Gastrocnemius medialis (tissue), 4 donors: Measurements from ENCODE around the gene SHANK3. TPM values are rescaled to one million over a fixed set of nuclear protein-coding genes. Genes with fewer than 3 reads are reported as not detected.

Experiments
- ATAC-seq, 2 donors: fragments of 150-250 bp; one replicate each; pipeline ENCODE4 v1.9.1; 2016
- DNase-seq, 2 donors: peaks; one replicate each; pipeline ENCODE4 v3.0.0-alpha.2; 2019
- H3K27ac ChIP-seq, 4 donors: fragments of 200-600 bp; sonication (generic); 1 replicate in 1 of 4; 2 replicates in 3 of 4; pipeline ENCODE4 v1.5.1; 2016 to 2018; ENCODE audit warnings: mild to moderate bottlenecking in 2 of 4, moderate library complexity in 1 of 4
- H3K27me3 ChIP-seq, 3 donors: fragments of 200-600 bp; sonication (generic) in 2 of 3; 1 replicate in 1 of 3; 2 replicates in 2 of 3; pipeline versions ENCODE4 v1.5.1 to v1.6.0; 2016 to 2019; ENCODE audit warnings: mild to moderate bottlenecking in 1 of 3, moderate library complexity in 1 of 3
- H3K36me3 ChIP-seq, 2 donors: fragments of 200-600 bp; sonication (generic) in 1 of 2; one replicate each; pipeline ENCODE4 v1.5.1; 2017 to 2018
- H3K4me1 ChIP-seq, 2 donors: fragments of 200-600 bp; sonication (generic) in 1 of 2; one replicate each; pipeline ENCODE4 v1.5.1; 2016 to 2017; ENCODE audit warnings: mild to moderate bottlenecking in 2 of 2
- H3K4me3 ChIP-seq, 4 donors: fragments of 200-600 bp; sonication (generic) in 3 of 4; 1 replicate in 1 of 4; 2 replicates in 3 of 4; pipeline ENCODE4 v1.5.1; 2016 to 2019; ENCODE audit warnings: mild to moderate bottlenecking in 2 of 4
- H3K9me3 ChIP-seq, 3 donors: fragments of 200-600 bp; sonication (generic) in 2 of 3; 1 replicate in 1 of 3; 2 replicates in 2 of 3; pipeline ENCODE4 v1.5.1; 2016 to 2019
- POLR2A ChIP-seq, 2 donors: fragments of 450-650 bp; IDR thresholded peaks; one replicate each; pipeline ENCODE4 v1.6.1; 2017; ENCODE audit warnings: antibody characterized with exemption in 2 of 2, mild to moderate bottlenecking in 2 of 2, moderate library complexity in 2 of 2
- in situ Hi-C, 4 donors: fragments of 200-750 bp; cut with MboI; loops; one replicate each; pipeline versions ENCODE4 v1.15.0 to v1.8.0; 2017; ENCODE audit warnings: low sequenced_read_pairs in 4 of 4
- intact Hi-C: fragments of 100-400 bp; cut with DNase I; formaldehyde crosslinking; loops from one replicate; pipeline ENCODE4 v1.15.1; 2023; ENCODE audit warnings: low total_unique reads
- total RNA-seq, 4 donors: library from RNA; depleted of rRNA; stranded (reverse); fragments of >200 nt; gene quantifications; one replicate each; pipeline versions ENCODE4 v1.1.0 to v1.2.3, GENCODE V29; 2016
- TF ChIP-seq, protein P1 (sequence below), 5 experiments: fragments of 450-650 bp in 3 of 5; fragments of 200-600 bp in 2 of 5; sonication (generic) in 2 of 5; IDR thresholded peaks in 4 of 5; conservative IDR thresholded peaks in 1 of 5; 1 replicate in 4 of 5; 2 replicates in 1 of 5; pipeline ENCODE4 v1.5.1; 2016 to 2019; ENCODE audit warnings: antibody characterized with exemption in 5 of 5, mild to moderate bottlenecking in 3 of 5, moderate library complexity in 3 of 5

Gene SHANK3
- total RNA-seq, 4 donors from 2014 or later, result 3.8 to 9.8 (median 5.1) TPM

GRCh38 chr22:50672041-50672440 is 582 bp upstream of the SHANK3 start:
- ATAC-seq, result peak in 1 of 2 donors; percentile 18
- H3K27me3 ChIP-seq, result peaks cover 21 to 49% (median 29%) of the 10 kb centered on the region in 3 donors
- H3K36me3 ChIP-seq, result no peaks in the 10 kb centered on the region
- H3K4me3 ChIP-seq, result peak overlapping the region in 1 of 4 donors; percentile 54
- DNase-seq, result no peak
- peak overlapping the region; percentile 40 to 81 (median 76) for H3K27ac ChIP-seq
- H3K4me1 ChIP-seq, result peaks cover 0 to 4% of the 10 kb centered on the region in 2 donors
- no peaks in the 10 kb centered on the region for H3K9me3 ChIP-seq
- intact Hi-C loops (no loop called here), in situ Hi-C loops (no loop called here)
- TF ChIP-seq, protein P1, sequence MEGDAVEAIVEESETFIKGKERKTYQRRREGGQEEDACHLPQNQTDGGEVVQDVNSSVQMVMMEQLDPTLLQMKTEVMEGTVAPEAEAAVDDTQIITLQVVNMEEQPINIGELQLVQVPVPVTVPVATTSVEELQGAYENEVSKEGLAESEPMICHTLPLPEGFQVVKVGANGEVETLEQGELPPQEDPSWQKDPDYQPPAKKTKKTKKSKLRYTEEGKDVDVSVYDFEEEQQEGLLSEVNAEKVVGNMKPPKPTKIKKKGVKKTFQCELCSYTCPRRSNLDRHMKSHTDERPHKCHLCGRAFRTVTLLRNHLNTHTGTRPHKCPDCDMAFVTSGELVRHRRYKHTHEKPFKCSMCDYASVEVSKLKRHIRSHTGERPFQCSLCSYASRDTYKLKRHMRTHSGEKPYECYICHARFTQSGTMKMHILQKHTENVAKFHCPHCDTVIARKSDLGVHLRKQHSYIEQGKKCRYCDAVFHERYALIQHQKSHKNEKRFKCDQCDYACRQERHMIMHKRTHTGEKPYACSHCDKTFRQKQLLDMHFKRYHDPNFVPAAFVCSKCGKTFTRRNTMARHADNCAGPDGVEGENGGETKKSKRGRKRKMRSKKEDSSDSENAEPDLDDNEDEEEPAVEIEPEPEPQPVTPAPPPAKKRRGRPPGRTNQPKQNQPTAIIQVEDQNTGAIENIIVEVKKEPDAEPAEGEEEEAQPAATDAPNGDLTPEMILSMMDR (IDR thresholded peaks at IDR 0.05 in 4 of 5, conservative IDR thresholded peaks at IDR 0.05 in 1 of 5), result no peak
- no peak for TF ChIP-seq POLR2A (IDR thresholded peaks at IDR 0.05)

GRCh38 chr22:50673231-50674129 is 857 bp downstream of the SHANK3 start:
- in situ Hi-C loops (no loop called here), intact Hi-C loops (no loop called here)
- Histone ChIP-seq H3K36me3 (no peaks in the 10 kb centered on the region), H3K4me3 (peak overlapping the region; percentile 52 to 55 (median 54)), H3K27me3 (peaks cover 21 to 49% (median 29%) of the 10 kb centered on the region in 3 donors), H3K9me3 (no peaks in the 10 kb centered on the region), H3K27ac (peak overlapping the region; percentile 34 to 79 (median 72)), H3K4me1 (peaks cover 0 to 4% of the 10 kb centered on the region in 2 donors)
- DNase-seq, result no peak
- TF ChIP-seq, protein P1 (IDR thresholded peaks at IDR 0.05 in 4 of 5, conservative IDR thresholded peaks at IDR 0.05 in 1 of 5), result no peak
- TF ChIP-seq POLR2A (IDR thresholded peaks at IDR 0.05), result no peak
- no peak for ATAC-seq

DNA sequence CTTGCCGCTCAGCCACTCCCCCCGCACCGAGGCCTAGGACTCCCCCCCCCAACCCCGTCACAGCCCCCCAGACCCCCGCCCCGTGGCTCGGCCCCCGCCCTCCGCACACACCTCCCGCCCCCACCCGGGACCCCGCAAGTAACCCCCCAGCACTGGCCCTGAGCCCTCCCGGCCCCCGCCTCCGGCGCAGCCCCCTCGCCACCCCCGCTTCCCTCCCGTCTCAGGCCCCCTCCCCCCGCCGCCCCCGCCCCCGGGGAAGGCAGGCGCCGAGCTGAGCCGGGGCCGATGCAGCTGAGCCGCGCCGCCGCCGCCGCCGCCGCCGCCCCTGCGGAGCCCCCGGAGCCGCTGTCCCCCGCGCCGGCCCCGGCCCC is 1.5 kb downstream of the SHANK3 start:
- Histone ChIP-seq H3K27me3 (peaks cover 20 to 46% (median 29%) of the 10 kb centered on the region in 3 donors), H3K9me3 (no peaks in the 10 kb centered on the region), H3K4me1 (peaks cover 0 to 4% of the 10 kb centered on the region in 2 donors), H3K27ac (peak overlapping the region in 3 of 4 donors; percentile 68 to 79 (median 77)), H3K36me3 (no peaks in the 10 kb centered on the region), H3K4me3 (peak overlapping the region; percentile 52 to 55 (median 54))
- in situ Hi-C loops, result no loop called here
- no peak for TF ChIP-seq POLR2A (IDR thresholded peaks at IDR 0.05)
- TF ChIP-seq, protein P1 (IDR thresholded peaks at IDR 0.05 in 4 of 5, conservative IDR thresholded peaks at IDR 0.05 in 1 of 5), result no peak
- intact Hi-C loops, result no loop called here
- DNase-seq (no peak), ATAC-seq (no peak)

DNA sequence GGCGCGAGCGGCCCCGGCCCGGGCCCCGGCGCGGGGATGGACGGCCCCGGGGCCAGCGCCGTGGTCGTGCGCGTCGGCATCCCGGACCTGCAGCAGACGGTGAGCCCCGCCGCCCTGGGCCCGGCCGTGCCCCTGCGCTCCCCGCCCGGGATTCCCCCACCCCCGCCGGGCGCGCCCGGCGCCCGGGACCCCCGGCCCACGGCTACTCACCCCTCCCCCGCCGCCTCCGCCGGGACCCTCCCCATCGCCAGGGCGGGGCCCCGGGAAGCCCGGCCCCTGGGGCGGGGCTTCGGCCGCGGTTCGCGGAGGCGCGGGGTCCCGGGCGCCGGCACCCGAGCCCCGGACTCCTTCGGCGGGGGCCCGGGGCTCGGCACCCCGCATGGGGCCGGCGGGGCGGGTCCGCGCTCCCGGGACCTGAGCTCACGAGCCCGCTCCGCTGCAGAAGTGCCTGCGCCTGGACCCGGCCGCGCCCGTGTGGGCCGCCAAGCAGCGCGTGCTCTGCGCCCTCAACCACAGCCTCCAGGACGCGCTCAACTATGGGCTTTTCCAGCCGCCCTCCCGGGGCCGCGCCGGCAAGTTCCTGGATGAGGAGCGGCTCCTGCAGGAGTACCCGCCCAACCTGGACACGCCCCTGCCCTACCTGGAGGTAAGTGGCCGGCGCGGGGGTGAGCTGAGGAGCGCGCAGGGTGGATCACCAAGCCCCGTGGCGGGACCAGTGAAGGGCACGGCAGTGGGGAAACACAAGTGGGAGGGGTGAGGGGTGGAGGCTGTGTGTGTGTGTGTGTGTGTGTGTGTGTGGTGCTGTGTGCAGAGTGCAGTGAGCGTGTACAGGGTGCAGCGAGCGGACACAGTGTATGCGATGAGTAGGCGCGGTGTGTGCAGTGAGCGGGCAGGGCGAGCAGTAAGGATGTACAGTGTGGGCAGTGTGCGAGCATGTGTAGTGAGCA is 2.3 kb downstream of the SHANK3 start:
- in situ Hi-C loops (no loop called here), intact Hi-C loops (no loop called here)
- H3K27me3 ChIP-seq, result peaks cover 18 to 44% (median 29%) of the 10 kb centered on the region in 3 donors
- peaks cover 0 to 4% of the 10 kb centered on the region in 2 donors for H3K4me1 ChIP-seq
- DNase-seq (no peak), ATAC-seq (no peak)
- TF ChIP-seq, protein P1 (IDR thresholded peaks at IDR 0.05 in 4 of 5, conservative IDR thresholded peaks at IDR 0.05 in 1 of 5), result no peak
- TF ChIP-seq POLR2A (IDR thresholded peaks at IDR 0.05), result no peak
- no peaks in the 10 kb centered on the region for H3K9me3 ChIP-seq
- H3K27ac ChIP-seq, result no peak overlapping the region
- peak overlapping the region; percentile 35 to 49 (median 39) for H3K4me3 ChIP-seq
- no peaks in the 10 kb centered on the region for H3K36me3 ChIP-seq
